ENCODE data around the gene DCUN1D2.

DCUN1D2 gene

DNA sequence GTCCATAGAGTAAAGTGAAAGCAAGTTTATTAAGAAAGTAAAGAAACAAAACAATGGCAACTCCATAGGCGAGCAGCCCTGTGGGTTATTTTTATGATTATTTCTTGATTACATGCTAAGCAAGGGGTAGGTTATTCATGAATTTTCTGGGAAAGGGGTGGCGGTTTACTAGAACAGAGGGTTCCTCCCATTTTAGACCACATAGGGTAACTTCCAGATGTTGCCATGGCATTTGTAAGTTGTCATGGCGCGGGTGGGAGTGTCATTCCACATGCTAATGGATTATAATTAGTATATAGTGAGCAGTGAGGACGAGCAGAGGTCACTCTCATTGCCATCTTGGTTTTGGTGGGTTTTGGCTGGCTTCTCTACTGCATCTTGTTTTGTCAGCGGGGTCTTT lies 8.4 kb upstream of the DCUN1D2 start:
- H3K36me3 ChIP-seq (replicated peaks; ENCODE audit: insufficient read depth, low read length), result peaks cover 5% of the 10 kb centered on the region
- no peaks in the 10 kb centered on the region for H3K27me3 ChIP-seq (replicated peaks; ENCODE audit: insufficient read depth, low read length)
- DNase-seq, result no peak
- TF ChIP-seq EZH2 (optimal IDR thresholded peaks at IDR 0.05; ENCODE audit: low read depth, low read length), result no peak
- TF ChIP-seq EZH2phosphoT487 (IDR thresholded peaks at IDR 0.05; ENCODE audit: low read length), result no peak
- TF ChIP-seq, protein P1, sequence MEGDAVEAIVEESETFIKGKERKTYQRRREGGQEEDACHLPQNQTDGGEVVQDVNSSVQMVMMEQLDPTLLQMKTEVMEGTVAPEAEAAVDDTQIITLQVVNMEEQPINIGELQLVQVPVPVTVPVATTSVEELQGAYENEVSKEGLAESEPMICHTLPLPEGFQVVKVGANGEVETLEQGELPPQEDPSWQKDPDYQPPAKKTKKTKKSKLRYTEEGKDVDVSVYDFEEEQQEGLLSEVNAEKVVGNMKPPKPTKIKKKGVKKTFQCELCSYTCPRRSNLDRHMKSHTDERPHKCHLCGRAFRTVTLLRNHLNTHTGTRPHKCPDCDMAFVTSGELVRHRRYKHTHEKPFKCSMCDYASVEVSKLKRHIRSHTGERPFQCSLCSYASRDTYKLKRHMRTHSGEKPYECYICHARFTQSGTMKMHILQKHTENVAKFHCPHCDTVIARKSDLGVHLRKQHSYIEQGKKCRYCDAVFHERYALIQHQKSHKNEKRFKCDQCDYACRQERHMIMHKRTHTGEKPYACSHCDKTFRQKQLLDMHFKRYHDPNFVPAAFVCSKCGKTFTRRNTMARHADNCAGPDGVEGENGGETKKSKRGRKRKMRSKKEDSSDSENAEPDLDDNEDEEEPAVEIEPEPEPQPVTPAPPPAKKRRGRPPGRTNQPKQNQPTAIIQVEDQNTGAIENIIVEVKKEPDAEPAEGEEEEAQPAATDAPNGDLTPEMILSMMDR (IDR thresholded peaks at IDR 0.05; ENCODE audit: low read length), result no peak
- H4K20me1 ChIP-seq (ENCODE audit: insufficient read depth, low read length), result no peaks in the 10 kb centered on the region
- no peak overlapping the region for H3K4me3 ChIP-seq (ENCODE audit: low read length)
- no peak overlapping the region for H3K27ac ChIP-seq (ENCODE audit: low read length)
- H3K9ac ChIP-seq (ENCODE audit: low read length), result no peak overlapping the region
- H3K79me2 ChIP-seq (ENCODE audit: low read length), result peaks cover 17% of the 10 kb centered on the region
- no peaks in the 10 kb centered on the region for H3K9me3 ChIP-seq (replicated peaks; ENCODE audit: insufficient read depth, low read length)
- no peaks in the 10 kb centered on the region for H3K9me2 ChIP-seq (replicated peaks; ENCODE audit: insufficient read depth, low read length)
- peaks cover 9% of the 10 kb centered on the region; the same call in 1 of the 2 replicates for H3F3A ChIP-seq (ENCODE audit: insufficient read depth, low read length)
- H3K4me2 ChIP-seq (ENCODE audit: low read depth, low read length), result no peak overlapping the region
- no peak overlapping the region for H2AFZ ChIP-seq (ENCODE audit: low read length)
- 0 out of 2 replicates have a peak, but pooled peaks cover 3% of the 10 kb centered on the region for H3K4me1 ChIP-seq (ENCODE audit: low read length)

DNA sequence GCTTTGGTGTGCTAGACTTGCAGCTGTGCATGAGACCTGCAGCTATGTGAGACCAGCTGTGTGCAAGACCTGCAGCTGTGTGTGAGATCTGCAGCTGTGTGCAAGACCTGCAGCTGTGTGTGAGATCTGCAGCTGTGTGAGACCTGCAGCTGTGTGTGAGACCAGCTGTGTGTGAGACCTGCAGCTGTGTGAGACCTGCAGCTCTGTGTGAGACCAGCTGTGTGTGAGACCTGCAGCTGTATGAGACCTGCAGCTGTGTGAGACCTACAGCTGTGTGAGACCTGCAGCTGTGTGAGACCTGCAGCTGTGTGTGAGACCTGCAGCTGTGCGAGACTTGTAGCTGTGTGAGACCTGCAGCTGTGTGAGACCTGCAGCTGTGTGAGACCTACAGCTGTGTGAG lies 6.7 kb upstream of the DCUN1D2 start:
- no peaks in the 10 kb centered on the region for H4K20me1 ChIP-seq (ENCODE audit: insufficient read depth, low read length)
- H3K9me3 ChIP-seq (replicated peaks; ENCODE audit: insufficient read depth, low read length), result no peaks in the 10 kb centered on the region
- DNase-seq, result peak; percentile 18
- H3K4me2 ChIP-seq (ENCODE audit: low read depth, low read length), result no peak overlapping the region
- no peaks in the 10 kb centered on the region for H3K9me2 ChIP-seq (replicated peaks; ENCODE audit: insufficient read depth, low read length)
- H3K27me3 ChIP-seq (replicated peaks; ENCODE audit: insufficient read depth, low read length), result no peaks in the 10 kb centered on the region
- peaks cover 5% of the 10 kb centered on the region; the same call in 1 of the 2 replicates for H3K4me1 ChIP-seq (ENCODE audit: low read length)
- H3K27ac ChIP-seq (ENCODE audit: low read length), result peak overlapping the region; percentile 13; the same call in 1 of the 2 replicates
- H3K36me3 ChIP-seq (replicated peaks; ENCODE audit: insufficient read depth, low read length), result peaks cover 5% of the 10 kb centered on the region
- peaks cover 9% of the 10 kb centered on the region for H3F3A ChIP-seq (ENCODE audit: insufficient read depth, low read length)
- no peak overlapping the region for H3K4me3 ChIP-seq (ENCODE audit: low read length)
- no peak overlapping the region for H3K9ac ChIP-seq (ENCODE audit: low read length)
- no peak for TF ChIP-seq EZH2 (optimal IDR thresholded peaks at IDR 0.05; ENCODE audit: low read depth, low read length)
- TF ChIP-seq EZH2phosphoT487 (IDR thresholded peaks at IDR 0.05; ENCODE audit: low read length), result no peak
- TF ChIP-seq, protein P1 (IDR thresholded peaks at IDR 0.05; ENCODE audit: low read length), result no peak
- no peak overlapping the region for H2AFZ ChIP-seq (ENCODE audit: low read length)
- H3K79me2 ChIP-seq (ENCODE audit: low read length), result peaks cover 25% of the 10 kb centered on the region

DNA sequence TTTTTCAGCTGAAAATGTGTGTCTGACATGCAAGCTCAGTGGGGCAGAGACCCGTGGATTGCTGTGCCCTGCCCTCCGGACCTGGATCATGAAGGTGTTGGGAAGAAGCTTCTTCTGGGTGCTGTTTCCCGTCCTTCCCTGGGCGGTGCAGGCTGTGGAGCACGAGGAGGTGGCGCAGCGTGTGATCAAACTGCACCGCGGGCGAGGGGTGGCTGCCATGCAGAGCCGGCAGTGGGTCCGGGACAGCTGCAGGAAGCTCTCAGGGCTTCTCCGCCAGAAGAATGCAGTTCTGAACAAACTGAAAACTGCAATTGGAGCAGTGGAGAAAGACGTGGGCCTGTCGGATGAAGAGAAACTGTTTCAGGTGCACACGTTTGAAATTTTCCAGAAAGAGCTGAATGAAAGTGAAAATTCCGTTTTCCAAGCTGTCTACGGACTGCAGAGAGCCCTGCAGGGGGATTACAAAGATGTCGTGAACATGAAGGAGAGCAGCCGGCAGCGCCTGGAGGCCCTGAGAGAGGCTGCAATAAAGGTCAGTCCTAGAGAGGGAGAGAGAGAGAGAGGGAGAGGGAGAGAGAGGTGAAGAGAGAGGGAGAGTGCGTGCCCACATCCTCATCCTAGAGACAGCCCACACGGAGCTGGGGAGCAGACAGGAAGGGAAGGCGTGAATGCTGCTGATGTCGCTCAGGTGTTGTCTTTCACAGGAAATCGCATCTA lies 5.1 kb upstream of the DCUN1D2 start:
- H3K9ac ChIP-seq (ENCODE audit: low read length), result no peak overlapping the region
- no peak overlapping the region for H3K27ac ChIP-seq (ENCODE audit: low read length)
- peaks cover 7% of the 10 kb centered on the region; the same call in 1 of the 2 replicates for H3K4me1 ChIP-seq (ENCODE audit: low read length)
- no peaks in the 10 kb centered on the region for H3K27me3 ChIP-seq (replicated peaks; ENCODE audit: insufficient read depth, low read length)
- H3K9me2 ChIP-seq (replicated peaks; ENCODE audit: insufficient read depth, low read length), result no peaks in the 10 kb centered on the region
- no peak overlapping the region for H2AFZ ChIP-seq (ENCODE audit: low read length)
- TF ChIP-seq, protein P1 (IDR thresholded peaks at IDR 0.05; ENCODE audit: low read length), result no peak
- no peak for TF ChIP-seq EZH2 (optimal IDR thresholded peaks at IDR 0.05; ENCODE audit: low read depth, low read length)
- TF ChIP-seq EZH2phosphoT487 (IDR thresholded peaks at IDR 0.05; ENCODE audit: low read length), result no peak
- no peak overlapping the region for H3K4me2 ChIP-seq (ENCODE audit: low read depth, low read length)
- H3K36me3 ChIP-seq (replicated peaks; ENCODE audit: insufficient read depth, low read length), result peaks cover 5% of the 10 kb centered on the region
- no peaks in the 10 kb centered on the region for H4K20me1 ChIP-seq (ENCODE audit: insufficient read depth, low read length)
- no peak for DNase-seq
- peaks cover 9% of the 10 kb centered on the region for H3F3A ChIP-seq (ENCODE audit: insufficient read depth, low read length)
- H3K9me3 ChIP-seq (replicated peaks; ENCODE audit: insufficient read depth, low read length), result no peaks in the 10 kb centered on the region
- no peak overlapping the region for H3K4me3 ChIP-seq (ENCODE audit: low read length)
- H3K79me2 ChIP-seq (ENCODE audit: low read length), result peaks cover 36% of the 10 kb centered on the region
